Thyroid gland (tissue), 4 donors: Measurements from ENCODE around the gene ARMH3.

ENCODE experiments used
- POLR2A ChIP-seq, 2 donors: fragments of 450-650 bp; IDR thresholded peaks; one replicate each; pipeline ENCODE4 v1.6.1; 2017; ENCODE audit warnings: antibody characterized with exemption in 2 of 2, mild to moderate bottlenecking in 2 of 2, moderate library complexity in 1 of 2
- TF ChIP-seq, protein P1 (sequence below), 6 experiments: fragments of 200-600 bp in 3 of 6; fragments of 450-650 bp in 3 of 6; sonication (generic) in 3 of 6; IDR thresholded peaks; one replicate each; pipeline ENCODE4 v1.5.1; 2016 to 2019; ENCODE audit warnings: antibody characterized with exemption in 6 of 6, mild to moderate bottlenecking in 2 of 6, inconsistent platforms in 1 of 6, moderate library complexity in 1 of 6

DNA sequence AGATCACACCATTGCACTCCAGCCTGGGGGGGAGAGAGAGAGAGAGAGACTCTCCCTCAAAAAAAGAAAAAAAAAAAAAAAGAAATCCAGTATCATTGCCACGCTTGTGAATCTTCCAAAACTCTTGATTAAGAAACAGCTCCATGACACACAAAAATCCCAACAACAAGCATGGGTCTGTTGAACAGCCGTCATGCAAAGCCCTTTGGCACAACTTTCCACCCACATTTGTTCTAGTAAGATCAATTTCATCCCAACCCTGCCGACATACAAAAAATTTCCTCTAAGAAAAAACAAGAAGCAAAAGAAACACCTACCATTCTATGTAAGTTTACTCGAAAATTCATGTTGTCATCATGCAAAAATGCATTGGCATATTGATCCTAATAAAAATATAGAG is 62.8 kb downstream of the ARMH3 start:
- TF ChIP-seq, protein P1, sequence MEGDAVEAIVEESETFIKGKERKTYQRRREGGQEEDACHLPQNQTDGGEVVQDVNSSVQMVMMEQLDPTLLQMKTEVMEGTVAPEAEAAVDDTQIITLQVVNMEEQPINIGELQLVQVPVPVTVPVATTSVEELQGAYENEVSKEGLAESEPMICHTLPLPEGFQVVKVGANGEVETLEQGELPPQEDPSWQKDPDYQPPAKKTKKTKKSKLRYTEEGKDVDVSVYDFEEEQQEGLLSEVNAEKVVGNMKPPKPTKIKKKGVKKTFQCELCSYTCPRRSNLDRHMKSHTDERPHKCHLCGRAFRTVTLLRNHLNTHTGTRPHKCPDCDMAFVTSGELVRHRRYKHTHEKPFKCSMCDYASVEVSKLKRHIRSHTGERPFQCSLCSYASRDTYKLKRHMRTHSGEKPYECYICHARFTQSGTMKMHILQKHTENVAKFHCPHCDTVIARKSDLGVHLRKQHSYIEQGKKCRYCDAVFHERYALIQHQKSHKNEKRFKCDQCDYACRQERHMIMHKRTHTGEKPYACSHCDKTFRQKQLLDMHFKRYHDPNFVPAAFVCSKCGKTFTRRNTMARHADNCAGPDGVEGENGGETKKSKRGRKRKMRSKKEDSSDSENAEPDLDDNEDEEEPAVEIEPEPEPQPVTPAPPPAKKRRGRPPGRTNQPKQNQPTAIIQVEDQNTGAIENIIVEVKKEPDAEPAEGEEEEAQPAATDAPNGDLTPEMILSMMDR (IDR thresholded peaks at IDR 0.05), result no peak
- TF ChIP-seq POLR2A (IDR thresholded peaks at IDR 0.05), result no peak
